NT2/D1 (cell line): Measurements from ENCODE around the gene GDI2.
"Not testable (repeated sequence)": the region's sequence is repeated elsewhere in the genome, so short reads cannot be mapped to it uniquely, and the experiment has no call there.

Source experiments
- DNase-seq: peaks from one replicate; pipeline ENCODE4 v3.0.0-alpha.2; 2011; ENCODE audit warnings: low read depth, low spot score
- H3K27me3 ChIP-seq: 2 replicates; pipeline ENCODE4 v1.6.0; 2011; ENCODE audit warnings: mild to moderate bottlenecking; ENCODE audit not compliant: insufficient read length, insufficient read depth
- H3K36me3 ChIP-seq: 2 replicates; pipeline ENCODE4 v1.6.1; 2011; ENCODE audit warnings: mild to moderate bottlenecking, low read length, mixed read lengths; ENCODE audit not compliant: insufficient read depth, insufficient read length
- H3K4me1 ChIP-seq: 2 replicates; pipeline ENCODE4 v1.5.1; 2011; ENCODE audit not compliant: insufficient read depth, insufficient read length
- H3K4me3 ChIP-seq: 2 replicates; pipeline ENCODE4 v1.5.1; 2011; ENCODE audit warnings: low read depth; ENCODE audit not compliant: insufficient read length
- H3K9ac ChIP-seq: 2 replicates; pipeline ENCODE4 v1.6.0; 2011; ENCODE audit warnings: low read depth; ENCODE audit not compliant: insufficient read length
- H3K9me3 ChIP-seq: 2 replicates; pipeline ENCODE4 v1.5.1; 2011; ENCODE audit warnings: mild to moderate bottlenecking, low read length; ENCODE audit not compliant: insufficient read depth
- SUZ12 ChIP-seq: IDR thresholded peaks from 2 replicates; pipeline ENCODE4 v1.6.1; 2011; ENCODE audit not compliant: insufficient read length, insufficient read depth; ENCODE audit errors: extremely low read depth
- YY1 ChIP-seq: IDR thresholded peaks from 2 replicates; pipeline ENCODE4 v1.6.1; 2011; ENCODE audit not compliant: insufficient read length, insufficient read depth
- ZNF274 ChIP-seq: IDR thresholded peaks from 2 replicates; pipeline ENCODE4 v1.6.1; 2011; ENCODE audit warnings: mild to moderate bottlenecking, low read depth, low read length

The GDI2 gene

DNA sequence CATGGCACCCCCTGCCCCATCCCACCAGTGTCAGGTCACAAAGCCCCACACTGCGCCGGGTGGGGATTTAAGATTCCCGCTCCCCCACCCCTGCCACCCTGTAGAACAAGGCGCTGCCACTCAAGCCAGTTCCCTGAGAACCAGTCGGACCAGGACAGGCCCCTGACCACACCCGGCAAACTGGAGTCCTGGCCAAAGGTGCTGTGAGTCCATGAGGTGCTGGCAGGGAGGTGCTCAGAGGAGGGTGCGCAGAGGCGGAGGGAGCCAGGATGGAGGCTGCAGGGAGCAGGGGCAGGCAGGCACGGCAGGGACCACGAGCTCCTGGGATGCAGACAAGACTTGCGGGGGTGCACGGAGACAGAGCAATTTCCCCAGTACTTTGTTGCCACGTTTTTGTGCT is 19.7 kb upstream of the GDI2 start:
- Histone ChIP-seq H3K27me3 (no peaks in the 10 kb centered on the region), H3K9ac (no peak overlapping the region), H3K9me3 (no peaks in the 10 kb centered on the region), H3K4me3 (no peak overlapping the region), H3K4me1 (peaks cover 6% of the 10 kb centered on the region), H3K36me3 (no peaks in the 10 kb centered on the region)
- TF ChIP-seq ZNF274 (no peak), YY1 (no peak), SUZ12 (no peak)
- no peak for DNase-seq

DNA sequence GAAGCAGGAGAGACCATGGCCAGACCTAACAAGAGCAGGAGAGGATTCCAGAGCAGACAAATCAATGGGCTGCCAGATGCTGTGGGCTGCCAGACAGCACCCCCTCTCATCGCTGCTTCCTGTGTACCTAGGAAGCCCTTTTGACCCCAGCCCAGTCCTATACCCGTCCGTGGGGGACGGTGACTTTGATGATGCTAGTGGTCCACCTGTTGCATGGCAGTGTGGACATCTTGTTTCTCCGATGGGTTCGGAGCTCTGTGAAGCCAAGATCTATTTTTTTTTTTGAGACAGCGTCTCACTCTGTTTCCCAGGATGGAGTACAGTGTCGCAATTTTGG is 18.2 kb upstream of the GDI2 start:
- Histone ChIP-seq H3K9me3 (no peaks in the 10 kb centered on the region), H3K4me1 (peaks cover 6% of the 10 kb centered on the region), H3K36me3 (no peaks in the 10 kb centered on the region), H3K4me3 (no peak overlapping the region), H3K9ac (no peak overlapping the region), H3K27me3 (no peaks in the 10 kb centered on the region)
- TF ChIP-seq ZNF274 (no peak), SUZ12 (no peak), YY1 (no peak)
- no peak for DNase-seq

DNA sequence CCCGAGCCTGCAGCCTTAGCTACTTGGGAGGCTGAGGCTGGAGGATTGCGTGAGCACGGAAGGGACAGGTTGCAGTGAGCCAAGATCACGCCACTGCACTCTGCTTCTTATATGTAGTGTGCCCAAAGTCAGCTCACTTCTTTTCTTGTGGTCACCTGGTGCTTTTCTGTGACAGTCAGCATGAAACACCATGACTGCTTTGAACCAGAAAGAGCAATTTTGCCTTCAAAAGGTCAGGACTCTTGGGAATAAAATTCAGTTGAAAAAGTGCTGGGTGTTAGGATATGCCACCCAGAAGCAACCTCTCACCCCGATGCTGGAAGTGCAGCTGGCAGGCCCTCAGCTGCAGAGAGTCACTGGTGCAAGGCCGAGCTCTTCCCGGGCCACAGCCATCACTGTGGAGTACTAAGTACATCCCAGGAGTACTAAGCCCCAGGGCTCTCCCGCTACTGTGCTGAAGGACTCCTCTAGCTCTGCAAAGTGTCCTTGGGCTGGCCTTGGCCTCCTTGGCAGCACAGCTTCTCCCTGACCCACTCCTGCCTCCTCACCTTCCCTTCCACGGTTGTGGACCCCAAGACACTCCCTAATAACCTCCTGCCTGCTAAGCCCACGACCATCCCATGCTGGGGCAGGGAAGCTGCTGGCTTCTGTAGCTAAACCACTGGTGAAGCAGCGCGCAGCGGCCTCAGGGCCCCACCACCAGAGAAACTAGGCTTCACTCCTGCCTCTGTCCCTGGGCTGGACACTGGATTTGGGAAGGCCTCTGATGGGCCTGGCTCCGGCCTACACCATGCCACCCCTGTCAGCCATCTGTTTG is 17.6 kb upstream of the GDI2 start:
- Histone ChIP-seq H3K9ac (no peak overlapping the region), H3K4me3 (no peak overlapping the region), H3K36me3 (no peaks in the 10 kb centered on the region), H3K27me3 (no peaks in the 10 kb centered on the region), H3K4me1 (peaks cover 6% of the 10 kb centered on the region), H3K9me3 (no peaks in the 10 kb centered on the region)
- no peak for DNase-seq
- TF ChIP-seq SUZ12 = no peak
- TF ChIP-seq ZNF274 = no peak
- TF ChIP-seq YY1 = no peak

DNA sequence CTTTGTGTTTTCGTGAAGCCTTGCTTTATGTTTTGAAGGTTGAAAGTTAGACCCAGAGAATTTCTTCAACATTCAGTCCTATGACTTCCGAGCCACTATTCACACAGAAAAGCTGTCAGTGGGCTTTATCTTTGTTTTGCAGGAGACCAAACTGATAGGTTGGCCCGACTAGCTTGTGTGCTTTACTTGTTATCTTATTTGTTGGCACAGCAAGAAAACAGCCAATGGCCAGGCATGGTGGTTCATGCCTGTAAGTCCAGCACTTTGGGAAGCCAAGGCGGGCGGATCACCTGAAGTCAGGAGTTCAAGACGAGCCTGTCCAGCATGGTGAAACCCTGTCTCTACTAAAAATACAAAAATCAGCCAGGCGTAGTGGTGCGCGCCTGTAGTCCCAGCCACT is 16.0 kb upstream of the GDI2 start:
- Histone ChIP-seq H3K4me1 (peaks cover 6% of the 10 kb centered on the region), H3K9ac (no peak overlapping the region), H3K36me3 (no peaks in the 10 kb centered on the region), H3K9me3 (no peaks in the 10 kb centered on the region), H3K27me3 (no peaks in the 10 kb centered on the region), H3K4me3 (no peak overlapping the region)
- no peak for DNase-seq
- TF ChIP-seq SUZ12 = no peak
- TF ChIP-seq ZNF274 = no peak
- no peak for TF ChIP-seq YY1

DNA sequence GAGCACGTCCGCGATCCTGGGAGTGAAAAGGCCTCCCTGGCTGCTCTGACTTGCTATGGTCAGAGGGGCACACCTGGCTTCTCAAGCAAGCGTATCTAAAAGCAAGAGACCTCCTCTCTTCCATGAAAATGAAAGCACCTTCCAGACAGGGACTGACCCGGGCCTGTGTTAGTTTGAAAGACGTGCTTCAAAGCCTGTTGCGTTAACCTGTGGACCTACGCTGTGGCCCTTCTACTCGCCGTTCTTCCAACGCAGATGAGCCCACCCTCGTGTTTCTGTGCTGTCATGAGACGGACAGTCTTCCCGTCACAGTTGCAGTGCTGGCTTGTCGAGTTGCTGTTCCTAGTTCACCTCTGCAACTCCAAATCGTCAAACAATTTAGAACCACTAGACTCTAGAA is 15.5 kb upstream of the GDI2 start:
- Histone ChIP-seq H3K4me3 (no peak overlapping the region), H3K9ac (no peak overlapping the region), H3K27me3 (no peaks in the 10 kb centered on the region), H3K4me1 (peaks cover 3% of the 10 kb centered on the region), H3K36me3 (no peaks in the 10 kb centered on the region), H3K9me3 (no peaks in the 10 kb centered on the region)
- TF ChIP-seq ZNF274 (no peak), YY1 (no peak)
- DNase-seq = no peak

DNA sequence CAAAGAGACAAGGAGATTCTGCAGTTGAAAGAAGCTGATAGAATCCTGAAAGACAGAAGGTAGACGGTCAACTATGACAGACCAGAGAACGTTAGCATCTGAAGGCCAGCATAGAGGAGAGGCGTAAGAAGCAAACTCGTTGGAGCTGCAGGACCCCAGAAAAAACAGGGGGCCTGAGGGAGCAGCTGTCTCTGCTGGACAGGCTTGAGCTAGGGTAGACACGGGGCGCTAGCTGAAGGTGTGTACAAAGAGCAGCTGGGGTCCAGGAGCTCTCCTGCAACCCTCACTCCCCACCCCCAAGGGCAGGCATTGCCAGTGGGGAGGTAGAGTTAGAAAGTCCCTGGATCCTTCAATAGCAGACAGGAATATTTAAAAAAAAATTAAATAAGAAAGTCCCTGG is 14.6 kb upstream of the GDI2 start:
- no peaks in the 10 kb centered on the region for H3K27me3 ChIP-seq
- TF ChIP-seq SUZ12 (no peak), ZNF274 (no peak), YY1 (no peak)
- H3K4me1 ChIP-seq = no peaks in the 10 kb centered on the region
- no peak overlapping the region for H3K4me3 ChIP-seq
- H3K9me3 ChIP-seq = no peaks in the 10 kb centered on the region
- H3K9ac ChIP-seq = no peak overlapping the region
- no peaks in the 10 kb centered on the region for H3K36me3 ChIP-seq
- DNase-seq = no peak

DNA sequence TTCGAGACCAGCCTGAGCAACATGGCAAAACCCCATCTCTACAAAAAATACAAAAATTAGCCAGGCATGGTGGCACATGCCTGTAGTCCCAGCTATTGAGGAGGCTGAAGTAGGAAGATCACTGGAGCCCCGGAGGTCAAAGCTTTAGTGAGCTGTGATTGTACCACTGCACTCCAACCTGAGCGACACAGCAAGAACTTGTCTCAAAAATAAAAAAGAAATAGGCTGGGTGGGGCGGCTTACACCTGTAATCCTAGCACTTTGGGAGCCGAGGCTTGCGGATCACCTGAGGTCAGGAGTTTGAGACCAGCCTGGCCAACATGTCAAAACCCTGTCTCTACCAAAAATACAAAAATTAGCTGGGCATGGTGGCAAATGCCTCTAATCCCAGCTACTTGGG is 13.3 kb upstream of the GDI2 start:
- not testable (repeated sequence) for H3K4me1 ChIP-seq, H3K4me3 ChIP-seq, H3K27me3 ChIP-seq, DNase-seq, H3K36me3 ChIP-seq, H3K9ac ChIP-seq, H3K9me3 ChIP-seq

DNA sequence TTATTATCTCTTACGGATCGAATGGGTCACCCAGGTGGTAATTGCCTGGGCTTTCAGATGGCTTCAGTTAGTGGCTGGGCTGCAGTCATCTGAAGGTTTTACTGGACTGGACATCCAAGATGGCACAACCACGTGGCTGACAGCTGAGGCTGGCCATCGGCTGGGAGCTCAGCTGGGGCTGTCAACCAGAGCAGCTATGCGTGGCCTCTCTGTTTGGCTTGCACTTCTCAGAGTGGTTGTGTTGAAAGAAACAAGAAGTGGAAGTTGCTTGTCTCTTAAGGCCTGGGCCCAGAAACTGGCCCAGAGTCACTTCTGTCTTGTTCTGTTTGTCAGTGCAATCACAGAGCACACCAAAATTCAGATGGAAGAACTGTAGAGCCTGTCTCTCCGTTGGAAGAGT is 5.7 kb upstream of the GDI2 start:
- no peak for TF ChIP-seq ZNF274
- no peak for TF ChIP-seq YY1
- no peak for TF ChIP-seq SUZ12
- no peaks in the 10 kb centered on the region for H3K27me3 ChIP-seq
- no peak for DNase-seq
- no peak overlapping the region for H3K9ac ChIP-seq
- no peaks in the 10 kb centered on the region for H3K4me1 ChIP-seq
- peaks cover 3% of the 10 kb centered on the region for H3K36me3 ChIP-seq
- no peaks in the 10 kb centered on the region for H3K9me3 ChIP-seq
- H3K4me3 ChIP-seq = no peak overlapping the region
